ENCODE results near the gene MYOF.

GRCh38 chr10:93488956-93489528, 6.9 kb upstream of the MYOF start:
- TF ChIP-seq CTCF (IDR thresholded peaks at IDR 0.05) (no peak), POLR2A (IDR thresholded peaks at IDR 0.05) (no peak)
